ENCODE results near the gene SHTN1. TPM values are rescaled to one million over a fixed set of nuclear protein-coding genes. Genes with fewer than 3 reads are reported as not detected.

The SHTN1 gene
- total and polyA plus RNA-seq, 2 of the 4 experiments (the other 2 are of a cell fraction): 0.54 to 2.3 TPM

- no peak for TF ChIP-seq CTCF (conservative IDR thresholded peaks at IDR 0.05; ENCODE audit: low read depth, low read length)
Measured at GRCh38 chr10:116833986-116834985, 170.7 kb downstream of the SHTN1 start (continued).

DNA sequence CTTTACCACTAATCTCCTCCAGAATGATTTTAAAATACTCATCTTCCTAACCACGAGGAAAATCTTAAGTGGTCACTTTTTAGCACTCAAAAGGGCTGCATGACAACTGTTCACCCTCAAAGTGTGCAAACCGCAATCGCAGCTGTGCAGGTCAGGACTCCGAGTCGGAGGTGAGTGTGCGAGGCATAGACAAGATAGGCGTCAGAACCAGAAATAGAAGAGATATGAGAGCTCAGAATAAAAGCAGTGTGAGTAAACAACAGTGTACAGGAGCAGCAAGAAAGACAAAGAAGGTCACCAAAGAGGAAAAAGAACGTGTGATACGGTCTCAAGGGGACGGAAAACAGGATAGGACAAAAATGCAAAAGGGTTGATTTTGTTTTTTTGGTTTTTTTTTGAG lies 173.2 kb downstream of the SHTN1 start:
- no peak overlapping the region for H3K9ac ChIP-seq (ENCODE audit: low read depth, low read length)
- dilution Hi-C loops (cut with HindIII; ENCODE audit: low sequenced_read_pairs, unreplicated experiment): no loop called here
- DNase-seq: no peak
- no peak overlapping the region for H3K23ac ChIP-seq (ENCODE audit: low read depth, low read length)
- no peak for TF ChIP-seq MAFK (IDR thresholded peaks at IDR 0.05; ENCODE audit: low read depth, low read length)
- no peak for TF ChIP-seq POLR2A (IDR thresholded peaks at IDR 0.05; ENCODE audit: low read depth, low read length)
- no peak for TF ChIP-seq MXI1 (IDR thresholded peaks at IDR 0.05; ENCODE audit: borderline replicate concordance, low read depth, low read length)
- no peak for TF ChIP-seq SMC3 (IDR thresholded peaks at IDR 0.05; ENCODE audit: low read depth, low read length)
- TF ChIP-seq RAD21 (IDR thresholded peaks at IDR 0.05; ENCODE audit: low read length): no peak
- ChIA-PET POLR2A (ENCODE audit: unreplicated experiment) (no interaction called here), CTCF (no interaction called here)
- intact Hi-C loops (cut with micrococcal nuclease): no loop called here
- H2AFZ ChIP-seq (replicated peaks; ENCODE audit: low read length, poor library complexity): no peak overlapping the region
- no peak overlapping the region for H2BK120ac ChIP-seq (ENCODE audit: low read depth, low read length)
- 86% methylated on average over 6 of the region's 10 CpGs; no CpG with 5 or more reads in 1 of the 2 experiments for WGBS, 2 experiments (ENCODE audit: extremely low coverage in 2 of 2, insufficient read length in 1 of 2)
- ATAC-seq (ENCODE audit: low read depth): no peak
- BruUV-seq (replicated peaks): no TSS peak
- H2BK20ac ChIP-seq (ENCODE audit: low read depth, low read length): no peak overlapping the region
- H2AK5ac ChIP-seq (ENCODE audit: low read depth, low read length): no peak overlapping the region
- H3K4me1 ChIP-seq (ENCODE audit: control insufficient read depth, insufficient read depth, low read length): no peaks in the 10 kb centered on the region
- H4K5ac ChIP-seq (ENCODE audit: low read depth, low read length): no peak overlapping the region
- H3K36me3 ChIP-seq (ENCODE audit: control insufficient read depth, insufficient read depth, low read length): no peaks in the 10 kb centered on the region
- H4K20me1 ChIP-seq (ENCODE audit: insufficient read depth, low read length): no peaks in the 10 kb centered on the region
- H2BK5ac ChIP-seq (ENCODE audit: low read depth, low read length, poor library complexity, severe bottlenecking): no peak overlapping the region
- H3K9me1 ChIP-seq (ENCODE audit: insufficient read depth, low read length): no peaks in the 10 kb centered on the region
- in situ Hi-C loops (cut with MboI; ENCODE audit: low sequenced_read_pairs): no loop called here
- peaks cover 29% of the 10 kb centered on the region for H3K27me3 ChIP-seq (ENCODE audit: control insufficient read depth, insufficient read depth, low read length)
- no peak overlapping the region for H3K14ac ChIP-seq (replicated peaks; ENCODE audit: low read depth, low read length)
- no peaks in the 10 kb centered on the region for H3K79me1 ChIP-seq (ENCODE audit: low read depth in 1 of 2, low read length in 2 of 2)
- no peak overlapping the region for H3K4ac ChIP-seq (ENCODE audit: low read depth, low read length)
- H3K18ac ChIP-seq (ENCODE audit: low read depth, low read length): no peak overlapping the region
- no peak overlapping the region for H3K56ac ChIP-seq (ENCODE audit: extremely low read depth, insufficient read depth, low read length)
- H3K27ac ChIP-seq (ENCODE audit: insufficient read depth, low read length): no peak overlapping the region
- no peak overlapping the region for H3K4me3 ChIP-seq (ENCODE audit: insufficient read depth, low read depth, low read length)
- H4K91ac ChIP-seq (ENCODE audit: insufficient read depth, low read depth, low read length): no peak overlapping the region
- H2AK9ac ChIP-seq (replicated peaks; ENCODE audit: low read depth, low read length, poor library complexity): no peak overlapping the region
- H2BK15ac ChIP-seq (ENCODE audit: low read depth, low read length): no peak overlapping the region
- no peaks in the 10 kb centered on the region for H3K9me3 ChIP-seq (ENCODE audit: control insufficient read depth, insufficient read depth, low read length)
- no peak overlapping the region for H3K4me2 ChIP-seq (ENCODE audit: low read depth, low read length)
- no peak overlapping the region for H4K8ac ChIP-seq (ENCODE audit: low read depth in 2 of 2, low read length in 2 of 2)
